Lower lobe of right lung (tissue), 2 donors: ENCODE results near the gene EDA. TPM values are rescaled to one million over a fixed set of nuclear protein-coding genes. Genes with fewer than 3 reads are reported as not detected.
A peak's percentile ranks its signal among the peaks of the same experiment; 100 is the strongest.

Experiments used
- ATAC-seq, 2 donors: fragments of 200-7000 bp; cut with Tn5 transposase; one replicate each; pipeline ENCODE4 v1.9.1; 2020 to 2022; ENCODE audit warnings: mild to moderate bottlenecking in 2 of 2, moderate library complexity in 2 of 2
- DNase-seq: peaks from one replicate; pipeline ENCODE4 v3.0.0-alpha.2; 2020
- H3K27ac ChIP-seq: fragments of 200-600 bp; one replicate; pipeline ENCODE4 v1.8.0; 2022
- H3K27me3 ChIP-seq: fragments of 200-600 bp; one replicate; pipeline ENCODE4 v1.8.0; 2022; ENCODE audit warnings: low read depth
- H3K36me3 ChIP-seq: fragments of 200-600 bp; one replicate; pipeline ENCODE4 v1.8.0; 2022; ENCODE audit warnings: mild to moderate bottlenecking
- H3K4me1 ChIP-seq: fragments of 200-600 bp; one replicate; pipeline ENCODE4 v1.8.0; 2022
- H3K4me3 ChIP-seq: fragments of 200-600 bp; one replicate; pipeline ENCODE4 v1.8.0; 2022; ENCODE audit warnings: mild to moderate bottlenecking
- H3K9me3 ChIP-seq: fragments of 200-600 bp; one replicate; pipeline ENCODE4 v1.8.0; 2022
- CTCF ChIP-seq: fragments of 200-600 bp; IDR thresholded peaks from one replicate; pipeline ENCODE4 v1.8.0; 2022; ENCODE audit warnings: antibody characterized with exemption, mild to moderate bottlenecking
- intact Hi-C: fragments of 100-400 bp; cut with DNase I; formaldehyde crosslinking; loops from one replicate; pipeline ENCODE4 v1.11.0; 2022
- total RNA-seq: library from RNA; stranded (reverse); fragmentation: NEBNext Ultra II Directional; extraction: Animal tissue kit (Norgen Biotek cat#: 25700); gene quantifications from one replicate; pipeline ENCODE4 v1.2.1, GENCODE V29; 2021
- donor health status: DM: no; HTN: yes; CAD: no; lungs with severe emphysema.

Gene EDA
- total RNA-seq, 1 donor from 2014 or later, result 5.5 TPM

- H3K4me1 ChIP-seq, result no peaks in the 10 kb centered on the region
- intact Hi-C loops, result no loop called here
- ATAC-seq, result no peak
Observed at GRCh38 chrX:69605521-69605920, 10.4 kb upstream of the EDA start.

GRCh38 chrX:69607616-69608015 is 8.3 kb upstream of the EDA start:
- ATAC-seq (no peak), DNase-seq (no peak)
- intact Hi-C loops, result no loop called here
- H3K36me3 ChIP-seq, result no peaks in the 10 kb centered on the region
- H3K4me1 ChIP-seq, result no peaks in the 10 kb centered on the region
- no peaks in the 10 kb centered on the region for H3K9me3 ChIP-seq
- TF ChIP-seq CTCF, result no peak
- no peaks in the 10 kb centered on the region for H3K27me3 ChIP-seq
- no peak overlapping the region for H3K27ac ChIP-seq
- H3K4me3 ChIP-seq, result no peak overlapping the region

More at GRCh38 chrX:69605521-69605920, 10.4 kb upstream of the EDA start:
- Histone ChIP-seq H3K9me3 (no peaks in the 10 kb centered on the region), H3K4me3 (no peak overlapping the region), H3K27me3 (no peaks in the 10 kb centered on the region), H3K27ac (no peak overlapping the region), H3K36me3 (no peaks in the 10 kb centered on the region)
- no peak for DNase-seq
- no peak for TF ChIP-seq CTCF

- DNase-seq, result no peak
- no peak for ATAC-seq
- H3K36me3 ChIP-seq, result no peaks in the 10 kb centered on the region
- no peak overlapping the region for H3K27ac ChIP-seq
- H3K4me3 ChIP-seq, result no peak overlapping the region
- no peaks in the 10 kb centered on the region for H3K4me1 ChIP-seq
- no peaks in the 10 kb centered on the region for H3K27me3 ChIP-seq
- no peak for TF ChIP-seq CTCF
- intact Hi-C loops, result no loop called here
- H3K9me3 ChIP-seq, result no peaks in the 10 kb centered on the region
Observed at GRCh38 chrX:69613946-69614345, 2.0 kb upstream of the EDA start.

- no peak for TF ChIP-seq CTCF
- H3K4me1 ChIP-seq, result no peaks in the 10 kb centered on the region
- DNase-seq (no peak), ATAC-seq (no peak)
- intact Hi-C loops, result no loop called here
- no peaks in the 10 kb centered on the region for H3K9me3 ChIP-seq
- no peak overlapping the region for H3K4me3 ChIP-seq
- no peaks in the 10 kb centered on the region for H3K36me3 ChIP-seq
- no peak overlapping the region for H3K27ac ChIP-seq
- H3K27me3 ChIP-seq, result no peaks in the 10 kb centered on the region
Observed at GRCh38 chrX:69614886-69615285, 1.0 kb upstream of the EDA start.

DNA sequence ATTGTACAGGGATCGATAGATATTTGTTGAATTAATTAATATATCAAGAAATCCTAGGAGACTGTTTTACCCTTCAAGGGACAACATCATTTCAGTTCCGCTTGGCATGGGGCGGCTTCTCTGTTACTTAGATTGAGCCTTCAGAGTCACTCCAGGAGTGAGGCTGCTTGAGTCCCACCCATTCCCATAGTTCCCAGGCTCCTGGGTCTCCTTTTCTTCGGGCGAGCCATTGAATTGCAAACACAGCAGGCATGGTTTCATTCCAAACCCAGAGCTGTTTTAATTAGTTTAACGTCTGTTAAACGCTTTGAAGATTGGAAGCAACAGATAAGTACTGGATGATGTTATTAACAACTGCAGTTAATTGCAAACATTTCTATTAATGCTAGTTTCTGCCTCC is 571 bp upstream of the EDA start:
- H3K27ac ChIP-seq, result no peak overlapping the region
- peak overlapping the region; percentile 69 for H3K4me3 ChIP-seq
- TF ChIP-seq CTCF, result no peak
- ATAC-seq, result no peak
- no peaks in the 10 kb centered on the region for H3K27me3 ChIP-seq
- no peaks in the 10 kb centered on the region for H3K9me3 ChIP-seq
- intact Hi-C loops, result no loop called here
- no peak for DNase-seq
- H3K4me1 ChIP-seq, result no peaks in the 10 kb centered on the region
- H3K36me3 ChIP-seq, result no peaks in the 10 kb centered on the region
